ENCODE data around the gene SNX24.

Gene SNX24

GRCh38 chr5:122831984-122832383 is 13.4 kb upstream of the SNX24 start (continued):
- TF ChIP-seq PATZ1 (CRISPR knock-in tag; IDR thresholded peaks at IDR 0.05; ENCODE audit: borderline replicate concordance), result no peak
- no peak for TF ChIP-seq ZNF8 (CRISPR knock-in tag; IDR thresholded peaks at IDR 0.05)
- TF ChIP-seq ZFP30 (CRISPR knock-in tag; IDR thresholded peaks at IDR 0.05), result no peak
- TF ChIP-seq CSDC2 (CRISPR knock-in tag; IDR thresholded peaks at IDR 0.05), result no peak
- TF ChIP-seq TCF4 (CRISPR knock-in tag; IDR thresholded peaks at IDR 0.05; ENCODE audit: borderline replicate concordance), result no peak
- TF ChIP-seq, protein P1, sequence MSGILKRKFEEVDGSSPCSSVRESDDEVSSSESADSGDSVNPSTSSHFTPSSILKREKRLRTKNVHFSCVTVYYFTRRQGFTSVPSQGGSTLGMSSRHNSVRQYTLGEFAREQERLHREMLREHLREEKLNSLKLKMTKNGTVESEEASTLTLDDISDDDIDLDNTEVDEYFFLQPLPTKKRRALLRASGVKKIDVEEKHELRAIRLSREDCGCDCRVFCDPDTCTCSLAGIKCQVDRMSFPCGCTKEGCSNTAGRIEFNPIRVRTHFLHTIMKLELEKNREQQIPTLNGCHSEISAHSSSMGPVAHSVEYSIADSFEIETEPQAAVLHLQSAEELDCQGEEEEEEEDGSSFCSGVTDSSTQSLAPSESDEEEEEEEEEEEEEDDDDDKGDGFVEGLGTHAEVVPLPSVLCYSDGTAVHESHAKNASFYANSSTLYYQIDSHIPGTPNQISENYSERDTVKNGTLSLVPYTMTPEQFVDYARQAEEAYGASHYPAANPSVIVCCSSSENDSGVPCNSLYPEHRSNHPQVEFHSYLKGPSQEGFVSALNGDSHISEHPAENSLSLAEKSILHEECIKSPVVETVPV (CRISPR knock-in tag; IDR thresholded peaks at IDR 0.05), result no peak
- no peak for TF ChIP-seq OSR1 (CRISPR knock-in tag; IDR thresholded peaks at IDR 0.05)
- no peak for TF ChIP-seq ISL1 (CRISPR knock-in tag; IDR thresholded peaks at IDR 0.05)
- TF ChIP-seq ZNF565 (CRISPR knock-in tag; conservative IDR thresholded peaks at IDR 0.05; ENCODE audit: low read depth), result no peak

DNA sequence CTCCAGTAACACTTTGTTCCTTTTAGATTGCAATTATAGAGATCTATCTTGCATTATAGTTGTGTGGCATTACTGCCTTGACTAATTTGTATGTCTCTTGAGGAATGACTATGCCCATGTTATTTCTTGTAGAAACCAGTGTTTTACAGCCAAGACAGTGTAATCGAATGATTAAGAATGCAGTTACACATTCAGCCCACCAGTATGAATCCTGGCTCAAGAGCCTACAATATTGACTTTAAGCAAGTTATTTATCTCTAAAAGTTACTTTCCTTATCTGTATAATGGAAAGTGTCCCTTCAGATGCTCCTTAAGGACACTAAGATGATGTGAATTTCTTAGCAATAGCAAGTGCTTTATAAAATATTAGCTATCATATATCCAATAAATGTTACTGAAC is 9.7 kb upstream of the SNX24 start:
- TF ChIP-seq PATZ1 (CRISPR knock-in tag; IDR thresholded peaks at IDR 0.05; ENCODE audit: borderline replicate concordance) (no peak), CREB5 (CRISPR knock-in tag; IDR thresholded peaks at IDR 0.05; ENCODE audit: low read depth) (no peak), RARB (CRISPR knock-in tag; IDR thresholded peaks at IDR 0.05) (no peak), TOX (CRISPR knock-in tag; IDR thresholded peaks at IDR 0.05; ENCODE audit: borderline replicate concordance) (no peak), CSDC2 (CRISPR knock-in tag; IDR thresholded peaks at IDR 0.05) (no peak), BACH2 (CRISPR knock-in tag; IDR thresholded peaks at IDR 0.05; ENCODE audit: borderline replicate concordance) (no peak), OSR1 (CRISPR knock-in tag; IDR thresholded peaks at IDR 0.05) (no peak), ZNF70 (CRISPR knock-in tag; IDR thresholded peaks at IDR 0.05) (no peak), PPARA (CRISPR knock-in tag; IDR thresholded peaks at IDR 0.05; ENCODE audit: borderline replicate concordance) (no peak), ZNF8 (CRISPR knock-in tag; IDR thresholded peaks at IDR 0.05) (no peak), ARNTL (CRISPR knock-in tag; IDR thresholded peaks at IDR 0.05; ENCODE audit: borderline replicate concordance, low read depth) (no peak), TCF4 (CRISPR knock-in tag; IDR thresholded peaks at IDR 0.05; ENCODE audit: borderline replicate concordance) (no peak)
- TF ChIP-seq, protein P1 (CRISPR knock-in tag; IDR thresholded peaks at IDR 0.05), result no peak
- ATAC-seq, result peak; percentile 37; the same call in 1 of the 3 replicates

- ATAC-seq, result no peak
- TF ChIP-seq GLIS3 (CRISPR knock-in tag; IDR thresholded peaks at IDR 0.05), result no peak
- TF ChIP-seq ZFP30 (CRISPR knock-in tag; IDR thresholded peaks at IDR 0.05), result no peak
- no peak for TF ChIP-seq RARB (CRISPR knock-in tag; IDR thresholded peaks at IDR 0.05)
- TF ChIP-seq ESRRG (CRISPR knock-in tag; IDR thresholded peaks at IDR 0.05), result no peak
- no peak for TF ChIP-seq PATZ1 (CRISPR knock-in tag; IDR thresholded peaks at IDR 0.05; ENCODE audit: borderline replicate concordance)
- no peak for TF ChIP-seq ZNF8 (CRISPR knock-in tag; IDR thresholded peaks at IDR 0.05)
- no peak for TF ChIP-seq ZFP3 (CRISPR knock-in tag; IDR thresholded peaks at IDR 0.05)
- no peak for TF ChIP-seq CREB5 (CRISPR knock-in tag; IDR thresholded peaks at IDR 0.05; ENCODE audit: low read depth)
- TF ChIP-seq, protein P2, sequence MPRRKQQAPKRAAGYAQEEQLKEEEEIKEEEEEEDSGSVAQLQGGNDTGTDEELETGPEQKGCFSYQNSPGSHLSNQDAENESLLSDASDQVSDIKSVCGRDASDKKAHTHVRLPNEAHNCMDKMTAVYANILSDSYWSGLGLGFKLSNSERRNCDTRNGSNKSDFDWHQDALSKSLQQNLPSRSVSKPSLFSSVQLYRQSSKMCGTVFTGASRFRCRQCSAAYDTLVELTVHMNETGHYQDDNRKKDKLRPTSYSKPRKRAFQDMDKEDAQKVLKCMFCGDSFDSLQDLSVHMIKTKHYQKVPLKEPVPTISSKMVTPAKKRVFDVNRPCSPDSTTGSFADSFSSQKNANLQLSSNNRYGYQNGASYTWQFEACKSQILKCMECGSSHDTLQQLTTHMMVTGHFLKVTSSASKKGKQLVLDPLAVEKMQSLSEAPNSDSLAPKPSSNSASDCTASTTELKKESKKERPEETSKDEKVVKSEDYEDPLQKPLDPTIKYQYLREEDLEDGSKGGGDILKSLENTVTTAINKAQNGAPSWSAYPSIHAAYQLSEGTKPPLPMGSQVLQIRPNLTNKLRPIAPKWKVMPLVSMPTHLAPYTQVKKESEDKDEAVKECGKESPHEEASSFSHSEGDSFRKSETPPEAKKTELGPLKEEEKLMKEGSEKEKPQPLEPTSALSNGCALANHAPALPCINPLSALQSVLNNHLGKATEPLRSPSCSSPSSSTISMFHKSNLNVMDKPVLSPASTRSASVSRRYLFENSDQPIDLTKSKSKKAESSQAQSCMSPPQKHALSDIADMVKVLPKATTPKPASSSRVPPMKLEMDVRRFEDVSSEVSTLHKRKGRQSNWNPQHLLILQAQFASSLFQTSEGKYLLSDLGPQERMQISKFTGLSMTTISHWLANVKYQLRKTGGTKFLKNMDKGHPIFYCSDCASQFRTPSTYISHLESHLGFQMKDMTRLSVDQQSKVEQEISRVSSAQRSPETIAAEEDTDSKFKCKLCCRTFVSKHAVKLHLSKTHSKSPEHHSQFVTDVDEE (CRISPR knock-in tag; IDR thresholded peaks at IDR 0.05), result no peak
- TF ChIP-seq, protein P3, sequence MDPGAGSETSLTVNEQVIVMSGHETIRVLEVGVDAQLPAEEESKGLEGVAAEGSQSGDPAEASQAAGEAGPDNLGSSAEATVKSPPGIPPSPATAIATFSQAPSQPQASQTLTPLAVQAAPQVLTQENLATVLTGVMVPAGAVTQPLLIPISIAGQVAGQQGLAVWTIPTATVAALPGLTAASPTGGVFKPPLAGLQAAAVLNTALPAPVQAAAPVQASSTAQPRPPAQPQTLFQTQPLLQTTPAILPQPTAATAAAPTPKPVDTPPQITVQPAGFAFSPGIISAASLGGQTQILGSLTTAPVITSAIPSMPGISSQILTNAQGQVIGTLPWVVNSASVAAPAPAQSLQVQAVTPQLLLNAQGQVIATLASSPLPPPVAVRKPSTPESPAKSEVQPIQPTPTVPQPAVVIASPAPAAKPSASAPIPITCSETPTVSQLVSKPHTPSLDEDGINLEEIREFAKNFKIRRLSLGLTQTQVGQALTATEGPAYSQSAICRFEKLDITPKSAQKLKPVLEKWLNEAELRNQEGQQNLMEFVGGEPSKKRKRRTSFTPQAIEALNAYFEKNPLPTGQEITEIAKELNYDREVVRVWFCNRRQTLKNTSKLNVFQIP (CRISPR knock-in tag; IDR thresholded peaks at IDR 0.05; ENCODE audit: borderline replicate concordance, low read depth), result no peak
- no peak for TF ChIP-seq ISL1 (CRISPR knock-in tag; IDR thresholded peaks at IDR 0.05)
- no peak for TF ChIP-seq BACH2 (CRISPR knock-in tag; IDR thresholded peaks at IDR 0.05; ENCODE audit: borderline replicate concordance)
These were observed 8.5 kb upstream of the SNX24 start for GRCh38 chr5:122836947-122837346.
